MM.1S (cell line): Measurements from ENCODE around the gene FGD4.

ENCODE experiments used
- DNase-seq: peaks from one replicate; pipeline ENCODE4 v3.0.0-alpha.2; 2015
- H2AFZ ChIP-seq: fragments of 300-600 bp; sonication (generic); 2 replicates; pipeline ENCODE4 v1.6.0; 2016; ENCODE audit warnings: antibody characterized with exemption, low read length
- H3F3A ChIP-seq: fragments of 300-600 bp; sonication (generic); 2 replicates; pipeline ENCODE4 v1.6.1; 2016; ENCODE audit warnings: mild to moderate bottlenecking, antibody characterized with exemption, low read length, moderate library complexity, mixed read lengths; ENCODE audit not compliant: insufficient read depth
- H3K27ac ChIP-seq: fragments of 300-600 bp; sonication (generic); 2 replicates; pipeline ENCODE4 v1.5.1; 2016; ENCODE audit warnings: mild to moderate bottlenecking, low read length
- H3K27me3 ChIP-seq: fragments of 300-600 bp; sonication (generic); replicated peaks from 2 replicates; pipeline ENCODE4 v1.6.0; 2016; ENCODE audit warnings: low read length; ENCODE audit not compliant: insufficient read depth
- H3K36me3 ChIP-seq: fragments of 300-600 bp; sonication (generic); replicated peaks from 2 replicates; pipeline ENCODE4 v1.6.1; 2016; ENCODE audit warnings: mild to moderate bottlenecking, low read length, mixed read lengths; ENCODE audit not compliant: insufficient read depth
- H3K4me1 ChIP-seq: fragments of 300-600 bp; sonication (generic); 2 replicates; pipeline ENCODE4 v1.6.1; 2016; ENCODE audit warnings: low read length, mixed read lengths
- H3K4me2 ChIP-seq: fragments of 300-600 bp; sonication (generic); 2 replicates; pipeline ENCODE4 v1.6.0; 2016; ENCODE audit warnings: low read depth, low read length
- H3K4me3 ChIP-seq: fragments of 300-600 bp; sonication (generic); 2 replicates; pipeline ENCODE4 v1.5.1; 2016; ENCODE audit warnings: low read length, mixed read lengths
- H3K79me2 ChIP-seq: fragments of 300-600 bp; sonication (generic); 2 replicates; pipeline ENCODE4 v1.6.1; 2016; ENCODE audit warnings: mixed run types, low read length, mixed read lengths
- H3K9ac ChIP-seq: fragments of 300-600 bp; sonication (generic); 2 replicates; pipeline ENCODE4 v1.6.1; 2016; ENCODE audit warnings: low read length, mixed read lengths
- H3K9me2 ChIP-seq: fragments of 300-600 bp; sonication (generic); replicated peaks from 2 replicates; pipeline ENCODE4 v1.6.1; 2016; ENCODE audit warnings: mild to moderate bottlenecking, low read length, mixed read lengths; ENCODE audit not compliant: insufficient read depth
- H3K9me3 ChIP-seq: fragments of 300-600 bp; sonication (generic); replicated peaks from 2 replicates; pipeline ENCODE4 v1.6.1; 2016; ENCODE audit warnings: mild to moderate bottlenecking, low read length, mixed read lengths; ENCODE audit not compliant: insufficient read depth
- H4K20me1 ChIP-seq: fragments of 300-600 bp; sonication (generic); 2 replicates; pipeline ENCODE4 v1.6.1; 2016; ENCODE audit warnings: mild to moderate bottlenecking, low read length, moderate library complexity, mixed read lengths; ENCODE audit not compliant: insufficient read depth
- EZH2 ChIP-seq: fragments of 300-600 bp; sonication (generic); optimal IDR thresholded peaks from 2 replicates; pipeline ENCODE3; 2017; ENCODE audit warnings: low read depth, mild to moderate bottlenecking, antibody characterized with exemption, low read length, mixed read lengths
- EZH2phosphoT487 ChIP-seq: fragments of 300-600 bp; sonication (generic); IDR thresholded peaks from 2 replicates; pipeline ENCODE4 v1.6.1; 2018; ENCODE audit warnings: antibody characterized with exemption, low read length
- TF ChIP-seq, protein P1 (sequence below): fragments of 300-600 bp; sonication (generic); IDR thresholded peaks from 2 replicates; pipeline ENCODE4 v1.5.1; 2016; ENCODE audit warnings: antibody characterized with exemption, low read length, mixed read lengths

The FGD4 gene

DNA sequence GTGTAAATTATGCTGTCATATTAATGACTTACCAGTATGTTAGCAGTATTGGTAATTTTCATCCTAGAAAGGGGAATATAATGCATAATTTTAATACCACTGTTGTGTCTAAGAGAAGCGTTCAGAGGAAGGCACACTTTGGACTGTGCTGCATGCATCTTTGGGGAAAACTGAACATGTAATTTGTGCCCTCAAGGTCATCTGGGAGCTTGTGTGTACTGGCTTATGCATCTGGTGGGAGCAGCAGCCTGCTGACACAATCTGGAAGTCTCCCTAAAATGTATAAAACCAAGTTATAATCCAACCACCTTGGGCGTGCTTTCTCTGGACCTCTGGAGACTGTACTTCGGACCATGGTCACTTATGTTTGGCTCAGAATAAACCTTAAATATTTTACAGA, 14.1 kb downstream of the FGD4 start:
- no peaks in the 10 kb centered on the region for H3K9me3 ChIP-seq
- no peaks in the 10 kb centered on the region for H4K20me1 ChIP-seq
- no peak for TF ChIP-seq EZH2phosphoT487
- TF ChIP-seq EZH2, result no peak
- TF ChIP-seq, protein P1, sequence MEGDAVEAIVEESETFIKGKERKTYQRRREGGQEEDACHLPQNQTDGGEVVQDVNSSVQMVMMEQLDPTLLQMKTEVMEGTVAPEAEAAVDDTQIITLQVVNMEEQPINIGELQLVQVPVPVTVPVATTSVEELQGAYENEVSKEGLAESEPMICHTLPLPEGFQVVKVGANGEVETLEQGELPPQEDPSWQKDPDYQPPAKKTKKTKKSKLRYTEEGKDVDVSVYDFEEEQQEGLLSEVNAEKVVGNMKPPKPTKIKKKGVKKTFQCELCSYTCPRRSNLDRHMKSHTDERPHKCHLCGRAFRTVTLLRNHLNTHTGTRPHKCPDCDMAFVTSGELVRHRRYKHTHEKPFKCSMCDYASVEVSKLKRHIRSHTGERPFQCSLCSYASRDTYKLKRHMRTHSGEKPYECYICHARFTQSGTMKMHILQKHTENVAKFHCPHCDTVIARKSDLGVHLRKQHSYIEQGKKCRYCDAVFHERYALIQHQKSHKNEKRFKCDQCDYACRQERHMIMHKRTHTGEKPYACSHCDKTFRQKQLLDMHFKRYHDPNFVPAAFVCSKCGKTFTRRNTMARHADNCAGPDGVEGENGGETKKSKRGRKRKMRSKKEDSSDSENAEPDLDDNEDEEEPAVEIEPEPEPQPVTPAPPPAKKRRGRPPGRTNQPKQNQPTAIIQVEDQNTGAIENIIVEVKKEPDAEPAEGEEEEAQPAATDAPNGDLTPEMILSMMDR, result no peak
- no peak overlapping the region for H3K4me2 ChIP-seq
- H3F3A ChIP-seq, result no peaks in the 10 kb centered on the region; the same call in 1 of the 2 replicates
- no peak overlapping the region for H2AFZ ChIP-seq
- H3K4me1 ChIP-seq, result no peaks in the 10 kb centered on the region
- H3K4me3 ChIP-seq, result no peak overlapping the region
- no peaks in the 10 kb centered on the region for H3K27me3 ChIP-seq
- H3K36me3 ChIP-seq, result no peaks in the 10 kb centered on the region
- no peak overlapping the region for H3K27ac ChIP-seq
- no peaks in the 10 kb centered on the region for H3K9me2 ChIP-seq
- H3K9ac ChIP-seq, result no peak overlapping the region
- no peak for DNase-seq
- no peaks in the 10 kb centered on the region for H3K79me2 ChIP-seq

DNA sequence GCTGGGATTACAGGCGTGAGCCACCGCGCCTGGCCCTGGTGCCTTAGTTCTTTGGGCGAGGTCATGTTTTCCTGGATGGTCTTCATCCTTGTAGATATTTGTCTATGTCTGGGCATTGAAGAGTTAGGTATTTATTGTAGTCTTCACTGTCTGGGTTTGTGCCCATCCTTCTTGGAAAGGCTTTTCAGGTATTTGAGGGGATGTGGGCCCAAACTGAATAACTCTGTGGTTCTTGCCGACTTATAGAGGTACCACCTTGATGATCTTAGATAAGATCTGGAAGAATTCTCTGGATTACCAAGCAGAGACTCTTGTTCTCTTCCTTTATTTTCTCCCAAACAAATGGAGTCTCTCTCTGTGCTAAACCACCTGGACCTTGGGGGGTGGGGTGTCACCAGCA, 18.9 kb downstream of the FGD4 start:
- Histone ChIP-seq H3K79me2 (no peaks in the 10 kb centered on the region), H3K27me3 (no peaks in the 10 kb centered on the region), H3K4me1 (peaks cover 5% of the 10 kb centered on the region; the same call in 1 of the 2 replicates), H3F3A (no peaks in the 10 kb centered on the region), H3K36me3 (no peaks in the 10 kb centered on the region), H3K4me2 (no peak overlapping the region), H3K9me3 (no peaks in the 10 kb centered on the region), H3K27ac (no peak overlapping the region), H3K9ac (no peak overlapping the region), H3K9me2 (no peaks in the 10 kb centered on the region), H2AFZ (no peak overlapping the region), H4K20me1 (no peaks in the 10 kb centered on the region), H3K4me3 (no peak overlapping the region)
- TF ChIP-seq EZH2, result no peak
- TF ChIP-seq EZH2phosphoT487, result no peak
- TF ChIP-seq, protein P1, result no peak
- DNase-seq, result no peak

DNA sequence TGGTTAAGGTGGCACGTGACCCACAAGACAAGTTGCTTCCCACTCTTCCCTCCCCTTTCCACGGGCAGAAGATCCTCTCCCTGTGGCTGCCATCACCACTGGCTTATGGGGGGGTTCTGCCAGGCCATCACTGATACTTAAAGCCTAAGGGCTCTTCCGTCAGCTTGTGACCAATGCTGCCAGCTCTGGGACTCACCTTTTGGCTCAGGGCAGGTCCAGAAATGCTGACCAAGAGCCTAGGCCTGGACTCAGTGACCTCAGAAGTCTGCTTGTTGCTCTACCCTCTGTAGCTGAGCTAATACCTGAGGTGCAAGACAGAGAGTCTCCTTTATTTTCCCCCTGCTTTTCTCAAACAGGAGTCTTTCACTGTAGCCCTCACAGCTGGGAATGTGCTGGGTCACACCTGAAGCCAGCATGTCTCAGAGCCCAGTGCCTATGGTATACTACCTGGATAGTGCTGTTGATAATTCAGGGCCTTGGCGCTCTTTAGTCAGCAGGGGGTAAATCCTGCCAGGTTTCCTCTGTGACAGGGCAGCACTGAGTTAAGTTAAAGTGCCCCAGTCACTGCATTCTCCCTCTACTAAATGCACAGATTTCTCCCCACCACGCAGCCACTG, 19.7 kb downstream of the FGD4 start:
- no peak overlapping the region for H3K9ac ChIP-seq
- no peak overlapping the region for H3K4me2 ChIP-seq

More for the DNA sequence above, 19.7 kb downstream of the FGD4 start:
- Histone ChIP-seq H3K79me2 (no peaks in the 10 kb centered on the region), H3F3A (no peaks in the 10 kb centered on the region), H3K9me2 (no peaks in the 10 kb centered on the region), H3K27ac (no peak overlapping the region), H3K27me3 (no peaks in the 10 kb centered on the region), H3K4me3 (no peak overlapping the region), H3K4me1 (peaks cover 5% of the 10 kb centered on the region; the same call in 1 of the 2 replicates), H3K9me3 (no peaks in the 10 kb centered on the region), H2AFZ (no peak overlapping the region), H3K36me3 (no peaks in the 10 kb centered on the region), H4K20me1 (no peaks in the 10 kb centered on the region)
- DNase-seq, result no peak
- TF ChIP-seq, protein P1, result no peak
- TF ChIP-seq EZH2 (no peak), EZH2phosphoT487 (no peak)
